SU-DHL-6 (cell line): ENCODE measurements around the gene SYNDIG1.

Source experiments
- H2AFZ ChIP-seq: fragments of 200-600 bp; sonication (generic); 2 replicates; pipeline ENCODE4 v1.6.1; 2014; ENCODE audit warnings: low read depth, mild to moderate bottlenecking, moderate library complexity, mixed read lengths, antibody characterized with exemption, low read length; ENCODE audit not compliant: severe bottlenecking
- H3F3A ChIP-seq: fragments of 200-600 bp; shearing (Covaris generic); 2 replicates; pipeline ENCODE4 v1.6.0; 2016; ENCODE audit warnings: antibody characterized with exemption, mild to moderate bottlenecking; ENCODE audit not compliant: insufficient read depth
- H3K27ac ChIP-seq: fragments of 200-600 bp; sonication (generic); 2 replicates; pipeline ENCODE4 v1.5.1; 2016; ENCODE audit warnings: low read depth, mild to moderate bottlenecking, low read length, moderate library complexity, mixed read lengths
- H3K27me3 ChIP-seq: fragments of 200-600 bp; sonication (generic), shearing (Covaris generic); 2 replicates; pipeline ENCODE4 v1.6.0; 2014; ENCODE audit warnings: mild to moderate bottlenecking, low read length
- H3K36me3 ChIP-seq: fragments of 200-600 bp; sonication (generic); 2 replicates; pipeline ENCODE4 v1.6.1; 2014; ENCODE audit warnings: mild to moderate bottlenecking, low read length, mixed read lengths
- H3K4me2 ChIP-seq: fragments of 300-600, 200-600 bp; shearing (Covaris generic), sonication (generic); 2 replicates; pipeline ENCODE4 v1.6.0; 2014; ENCODE audit warnings: low read length, low read depth, mild to moderate bottlenecking; ENCODE audit not compliant: poor library complexity, severe bottlenecking
- H3K4me3 ChIP-seq: fragments of 200-600 bp; sonication (generic); 2 replicates; pipeline ENCODE4 v1.5.1; 2014; ENCODE audit warnings: antibody characterized with exemption, low read length, mild to moderate bottlenecking, mixed read lengths; ENCODE audit not compliant: insufficient read depth, poor library complexity, severe bottlenecking
- H3K79me2 ChIP-seq: fragments of 200-600 bp; sonication (generic); 2 replicates; pipeline ENCODE4 v1.6.1; 2014; ENCODE audit warnings: mild to moderate bottlenecking, low read length, moderate library complexity; ENCODE audit not compliant: insufficient read depth
- H3K9ac ChIP-seq: fragments of 200-600 bp; sonication (generic); 2 replicates; pipeline ENCODE4 v1.7.0; 2014; ENCODE audit warnings: mild to moderate bottlenecking, low read length
- H3K9me2 ChIP-seq: fragments of 200-600 bp; sonication (generic); replicated peaks from 2 replicates; pipeline ENCODE4 v1.6.1; 2014; ENCODE audit warnings: low read length; ENCODE audit not compliant: insufficient read depth
- H3K9me3 ChIP-seq: fragments of 200-600 bp; sonication (generic); 2 replicates; pipeline ENCODE4 v1.6.1; 2014; ENCODE audit warnings: low read length, mixed read lengths; ENCODE audit not compliant: insufficient read depth
- H4K20me1 ChIP-seq: fragments of 200-600 bp; sonication (generic); 2 replicates; pipeline ENCODE4 v1.6.1; 2014; ENCODE audit warnings: low read depth, mild to moderate bottlenecking, antibody characterized with exemption, low read length, moderate library complexity, mixed read lengths
- EZH2phosphoT487 ChIP-seq: fragments of 200-600 bp; sonication (generic), shearing (Covaris generic); conservative IDR thresholded peaks from 2 replicates; pipeline ENCODE4 v1.6.1; 2018; ENCODE audit warnings: mild to moderate bottlenecking, antibody characterized with exemption, low read length, moderate library complexity, mixed read lengths
- TF ChIP-seq, protein P1 (sequence below): fragments of 200-600 bp; sonication (generic); IDR thresholded peaks from one replicate; pipeline ENCODE4 v1.5.1; 2017; ENCODE audit warnings: antibody characterized with exemption, mild to moderate bottlenecking, low read length, moderate library complexity; ENCODE audit not compliant: insufficient read depth, poor library complexity, severe bottlenecking

Gene SYNDIG1

DNA sequence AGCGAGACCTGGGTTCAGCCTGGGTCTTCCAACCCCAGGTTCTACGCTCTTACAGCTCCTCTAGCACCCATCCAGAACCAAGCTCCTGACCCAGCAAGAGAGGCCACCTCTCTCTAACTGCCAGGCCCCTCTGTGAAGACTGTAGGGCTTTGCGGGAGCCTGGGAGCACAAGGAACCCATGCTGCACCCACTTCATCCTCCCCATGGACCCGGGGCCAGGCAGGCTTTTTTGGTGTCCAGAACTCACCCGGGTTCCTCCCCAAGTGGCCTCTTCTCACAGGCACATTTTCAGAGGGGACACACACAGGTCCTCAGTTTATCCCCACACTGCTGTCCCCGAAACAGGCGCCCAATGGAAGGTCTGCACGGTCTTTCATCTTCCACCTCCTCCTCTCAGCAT is 145.9 kb downstream of the SYNDIG1 start:
- Histone ChIP-seq H3K9ac (no peak overlapping the region), H3K4me3 (no peak overlapping the region), H4K20me1 (no peaks in the 10 kb centered on the region), H3K79me2 (no peaks in the 10 kb centered on the region), H3K27ac (no peak overlapping the region), H2AFZ (no peak overlapping the region), H3K4me2 (no peak overlapping the region), H3K9me2 (no peaks in the 10 kb centered on the region), H3K9me3 (no peaks in the 10 kb centered on the region), H3K36me3 (no peaks in the 10 kb centered on the region), H3K27me3 (no peaks in the 10 kb centered on the region), H3F3A (no peaks in the 10 kb centered on the region)
- TF ChIP-seq, protein P1, sequence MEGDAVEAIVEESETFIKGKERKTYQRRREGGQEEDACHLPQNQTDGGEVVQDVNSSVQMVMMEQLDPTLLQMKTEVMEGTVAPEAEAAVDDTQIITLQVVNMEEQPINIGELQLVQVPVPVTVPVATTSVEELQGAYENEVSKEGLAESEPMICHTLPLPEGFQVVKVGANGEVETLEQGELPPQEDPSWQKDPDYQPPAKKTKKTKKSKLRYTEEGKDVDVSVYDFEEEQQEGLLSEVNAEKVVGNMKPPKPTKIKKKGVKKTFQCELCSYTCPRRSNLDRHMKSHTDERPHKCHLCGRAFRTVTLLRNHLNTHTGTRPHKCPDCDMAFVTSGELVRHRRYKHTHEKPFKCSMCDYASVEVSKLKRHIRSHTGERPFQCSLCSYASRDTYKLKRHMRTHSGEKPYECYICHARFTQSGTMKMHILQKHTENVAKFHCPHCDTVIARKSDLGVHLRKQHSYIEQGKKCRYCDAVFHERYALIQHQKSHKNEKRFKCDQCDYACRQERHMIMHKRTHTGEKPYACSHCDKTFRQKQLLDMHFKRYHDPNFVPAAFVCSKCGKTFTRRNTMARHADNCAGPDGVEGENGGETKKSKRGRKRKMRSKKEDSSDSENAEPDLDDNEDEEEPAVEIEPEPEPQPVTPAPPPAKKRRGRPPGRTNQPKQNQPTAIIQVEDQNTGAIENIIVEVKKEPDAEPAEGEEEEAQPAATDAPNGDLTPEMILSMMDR, result no peak
- no peak for TF ChIP-seq EZH2phosphoT487

DNA sequence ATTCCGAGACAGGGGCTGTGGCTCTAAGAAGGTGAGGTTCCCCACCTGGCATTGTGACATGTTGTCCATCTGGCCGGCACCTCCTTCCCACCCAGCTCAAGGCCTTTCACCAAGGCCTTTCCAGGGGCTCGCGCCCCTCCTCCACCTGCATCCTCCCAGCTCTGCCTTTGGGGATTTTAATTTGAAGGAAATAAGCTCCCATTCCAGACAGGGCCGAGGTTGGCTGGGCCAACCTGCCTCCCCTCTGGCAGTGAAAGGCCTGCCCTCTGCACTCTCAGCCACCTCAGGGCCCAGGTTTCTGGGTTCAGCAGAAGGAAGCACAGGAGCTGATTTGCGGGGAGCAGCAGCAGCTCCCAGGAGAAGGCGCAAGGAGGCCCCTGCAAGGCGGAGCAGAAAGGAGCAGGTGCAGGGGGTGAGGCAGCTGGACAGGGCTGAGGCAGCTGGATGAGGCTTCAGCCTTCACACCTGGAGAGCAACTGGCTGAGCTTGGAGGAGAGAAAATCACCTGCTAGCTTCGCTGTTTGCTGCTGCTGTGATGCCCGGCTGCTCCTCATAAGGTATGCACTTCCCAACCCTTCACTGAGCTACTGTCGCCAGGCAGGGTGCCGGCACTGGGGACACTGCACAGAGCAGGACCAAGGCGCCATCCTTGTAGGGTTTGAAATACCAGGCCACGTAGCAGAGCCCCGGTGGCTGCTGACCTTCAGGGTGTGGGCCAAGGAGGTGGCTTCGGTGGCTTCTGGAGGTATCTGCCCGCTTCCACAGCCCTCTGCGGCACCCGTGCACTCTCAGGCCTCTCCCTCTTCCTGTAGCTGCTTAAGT is 147.0 kb downstream of the SYNDIG1 start:
- Histone ChIP-seq H3K79me2 (no peaks in the 10 kb centered on the region), H4K20me1 (no peaks in the 10 kb centered on the region), H3K9me3 (no peaks in the 10 kb centered on the region), H3K9ac (no peak overlapping the region), H3K36me3 (no peaks in the 10 kb centered on the region), H3K27me3 (no peaks in the 10 kb centered on the region), H3K4me2 (no peak overlapping the region), H3K27ac (no peak overlapping the region), H3K4me3 (no peak overlapping the region), H3F3A (no peaks in the 10 kb centered on the region), H2AFZ (no peak overlapping the region), H3K9me2 (no peaks in the 10 kb centered on the region)
- TF ChIP-seq, protein P1, result no peak
- no peak for TF ChIP-seq EZH2phosphoT487

DNA sequence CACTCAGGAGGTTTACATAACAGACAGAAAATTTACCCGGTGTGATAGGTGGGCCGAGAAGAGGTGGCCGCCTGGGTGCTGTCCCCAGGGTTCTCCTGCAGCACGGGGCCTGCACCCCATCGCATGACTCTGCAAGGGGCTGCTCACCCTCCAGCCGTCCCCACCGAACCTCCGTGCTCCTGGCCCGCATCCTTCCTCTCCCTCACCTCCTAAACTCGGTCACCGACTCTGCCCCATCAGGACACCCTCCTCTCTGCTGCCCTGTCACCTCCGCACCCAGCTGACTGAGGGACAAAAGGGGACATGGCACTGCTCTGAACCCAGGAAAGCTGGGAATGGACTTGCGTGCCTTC is 147.6 kb downstream of the SYNDIG1 start:
- no peaks in the 10 kb centered on the region for H3F3A ChIP-seq
- H2AFZ ChIP-seq, result no peak overlapping the region
- H3K4me2 ChIP-seq, result no peak overlapping the region
- H4K20me1 ChIP-seq, result no peaks in the 10 kb centered on the region
- H3K9ac ChIP-seq, result no peak overlapping the region
- H3K27ac ChIP-seq, result no peak overlapping the region
- no peaks in the 10 kb centered on the region for H3K9me3 ChIP-seq
- no peaks in the 10 kb centered on the region for H3K27me3 ChIP-seq
- no peaks in the 10 kb centered on the region for H3K36me3 ChIP-seq
- no peaks in the 10 kb centered on the region for H3K79me2 ChIP-seq
- TF ChIP-seq, protein P1, result no peak
- TF ChIP-seq EZH2phosphoT487, result no peak
- no peak overlapping the region for H3K4me3 ChIP-seq
- H3K9me2 ChIP-seq, result no peaks in the 10 kb centered on the region
